T-helper 1 cell treated with Interleukin-12 subunit alpha and Interleukin-12 subunit beta and Interleukin-4 antibody, amounts not matched to agents 30 μg/mL and 1 μg/mL, for 36 hours (primary cell): Measurements from ENCODE around the gene PTPRG.

Experiments used
- H3K27ac Mint-ChIP-seq: one replicate; pipeline ENCODE4 v1.8.0; 2021; ENCODE audit warnings: mild to moderate bottlenecking, mixed read lengths
- H3K27me3 Mint-ChIP-seq: one replicate; pipeline ENCODE4 v1.8.0; 2021; ENCODE audit warnings: low read depth, mixed read lengths
- H3K36me3 Mint-ChIP-seq: one replicate; pipeline ENCODE4 v1.8.0; 2021; ENCODE audit warnings: low read depth, mixed read lengths
- H3K4me1 Mint-ChIP-seq: one replicate; pipeline ENCODE4 v1.8.0; 2021; ENCODE audit warnings: low read depth, mixed read lengths
- H3K4me3 Mint-ChIP-seq: one replicate; pipeline ENCODE4 v1.8.0; 2021; ENCODE audit warnings: mild to moderate bottlenecking, moderate library complexity, mixed read lengths
- H3K9me3 Mint-ChIP-seq: one replicate; pipeline ENCODE4 v1.8.0; 2021; ENCODE audit warnings: mixed read lengths

The PTPRG gene

DNA sequence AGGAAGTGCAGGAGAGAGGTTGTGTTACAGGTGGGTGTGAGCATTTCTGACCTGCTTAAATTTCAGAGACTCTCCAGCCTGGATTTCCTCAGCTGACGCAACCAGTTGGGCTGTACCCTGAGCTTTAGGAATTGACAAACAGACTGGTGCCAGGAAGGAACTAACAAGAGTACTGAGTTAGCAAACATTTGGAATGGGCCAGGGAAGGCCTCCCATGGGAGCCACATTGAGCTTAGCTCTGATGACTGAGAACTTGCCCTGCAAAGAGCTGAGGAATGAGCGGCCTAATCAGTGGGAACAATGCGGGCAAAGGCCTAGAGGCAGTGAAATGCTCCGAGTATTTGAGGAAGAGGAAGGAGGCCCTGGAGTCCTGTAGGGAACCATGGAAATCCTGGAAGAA, 557.8 kb downstream of the PTPRG start:
- no peak overlapping the region for H3K4me3 Mint-ChIP-seq
- H3K4me1 Mint-ChIP-seq: no peaks in the 10 kb centered on the region
- no peaks in the 10 kb centered on the region for H3K9me3 Mint-ChIP-seq
- no peaks in the 10 kb centered on the region for H3K36me3 Mint-ChIP-seq
- no peaks in the 10 kb centered on the region for H3K27me3 Mint-ChIP-seq
- H3K27ac Mint-ChIP-seq: no peak overlapping the region

- Mint-ChIP-seq H3K27me3 (no peaks in the 10 kb centered on the region), H3K27ac (no peak overlapping the region), H3K36me3 (no peaks in the 10 kb centered on the region), H3K4me1 (no peaks in the 10 kb centered on the region), H3K9me3 (no peaks in the 10 kb centered on the region), H3K4me3 (no peak overlapping the region)
Measured at GRCh38 chr3:62122819-62123218, 561.4 kb downstream of the PTPRG start.

DNA sequence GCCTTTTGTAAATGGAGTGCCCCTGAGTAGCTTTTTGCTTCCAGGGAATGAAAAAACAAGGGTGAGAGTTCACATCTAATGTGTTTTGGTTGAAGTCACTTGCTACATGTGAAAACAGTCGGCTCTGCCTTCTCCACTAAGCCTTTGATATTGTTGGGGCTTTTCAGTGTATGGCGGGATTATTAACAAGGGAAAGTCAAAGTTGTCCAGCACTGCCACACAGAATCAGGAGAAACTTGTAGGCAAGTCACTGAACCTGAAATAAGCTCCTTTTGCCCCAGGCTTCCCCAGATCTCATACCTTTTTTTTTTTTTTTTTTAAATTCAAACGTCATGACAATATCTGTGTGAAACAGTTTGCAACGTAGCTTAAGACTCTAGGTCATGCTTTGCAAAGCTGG, 564.0 kb downstream of the PTPRG start:
- no peaks in the 10 kb centered on the region for H3K4me1 Mint-ChIP-seq
- H3K27me3 Mint-ChIP-seq: no peaks in the 10 kb centered on the region
- H3K9me3 Mint-ChIP-seq: no peaks in the 10 kb centered on the region
- no peak overlapping the region for H3K27ac Mint-ChIP-seq
- H3K4me3 Mint-ChIP-seq: no peak overlapping the region
- no peaks in the 10 kb centered on the region for H3K36me3 Mint-ChIP-seq

GRCh38 chr3:62127116-62127515, 565.7 kb downstream of the PTPRG start:
- H3K9me3 Mint-ChIP-seq: no peaks in the 10 kb centered on the region
- no peaks in the 10 kb centered on the region for H3K36me3 Mint-ChIP-seq
- H3K27me3 Mint-ChIP-seq: no peaks in the 10 kb centered on the region
- H3K4me1 Mint-ChIP-seq: no peaks in the 10 kb centered on the region
- H3K27ac Mint-ChIP-seq: no peak overlapping the region
- no peak overlapping the region for H3K4me3 Mint-ChIP-seq

GRCh38 chr3:62128051-62128450, 566.7 kb downstream of the PTPRG start:
- Mint-ChIP-seq H3K4me1 (no peaks in the 10 kb centered on the region), H3K27ac (no peak overlapping the region), H3K36me3 (no peaks in the 10 kb centered on the region), H3K9me3 (no peaks in the 10 kb centered on the region), H3K4me3 (no peak overlapping the region), H3K27me3 (no peaks in the 10 kb centered on the region)

DNA sequence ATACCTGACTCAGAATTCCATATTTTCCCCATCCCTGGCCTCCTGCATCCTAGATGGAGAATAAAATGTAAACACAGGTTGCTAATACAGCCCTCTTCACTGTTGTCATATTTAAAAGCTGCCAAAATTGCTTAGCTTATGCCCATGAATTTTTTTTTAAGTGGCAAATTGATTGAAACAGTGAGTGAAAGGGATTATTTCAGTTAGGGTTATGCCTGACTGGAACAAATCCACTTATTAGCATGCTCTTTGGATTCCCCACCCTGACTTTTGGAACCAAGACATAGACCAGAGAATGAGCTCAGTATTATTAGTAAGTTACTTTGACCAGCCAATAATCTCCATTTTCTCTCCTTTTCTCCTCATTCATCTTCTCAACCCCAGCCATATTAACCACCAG, 567.3 kb downstream of the PTPRG start:
- Mint-ChIP-seq H3K27ac (no peak overlapping the region), H3K27me3 (no peaks in the 10 kb centered on the region), H3K4me3 (no peak overlapping the region), H3K4me1 (no peaks in the 10 kb centered on the region), H3K9me3 (no peaks in the 10 kb centered on the region), H3K36me3 (no peaks in the 10 kb centered on the region)

- no peak overlapping the region for H3K27ac Mint-ChIP-seq
- no peak overlapping the region for H3K4me3 Mint-ChIP-seq
- H3K4me1 Mint-ChIP-seq: no peaks in the 10 kb centered on the region
- peaks cover 5% of the 10 kb centered on the region for H3K27me3 Mint-ChIP-seq
- no peaks in the 10 kb centered on the region for H3K36me3 Mint-ChIP-seq
- H3K9me3 Mint-ChIP-seq: no peaks in the 10 kb centered on the region
Measured at GRCh38 chr3:62131050-62131449, 569.7 kb downstream of the PTPRG start.

DNA sequence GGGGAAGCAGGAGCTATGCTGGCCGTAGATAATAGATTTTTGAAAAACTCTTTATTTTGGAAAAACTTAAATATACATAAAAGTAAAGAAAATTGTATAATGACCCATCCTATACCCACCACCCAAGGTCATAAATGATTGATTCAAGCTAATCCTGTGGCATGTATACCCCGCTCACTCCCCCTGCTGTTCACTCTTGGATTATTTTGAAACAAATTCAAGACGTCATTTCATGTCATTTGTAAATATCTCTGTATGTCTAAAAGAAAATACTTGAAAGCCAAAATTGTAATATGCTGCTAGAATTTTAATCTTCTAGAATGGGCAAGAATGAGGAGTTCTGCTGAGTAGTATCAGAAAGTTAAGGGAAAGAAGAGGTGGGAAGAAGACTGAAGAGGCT, 570.2 kb downstream of the PTPRG start:
- Mint-ChIP-seq H3K27me3 (peaks cover 5% of the 10 kb centered on the region), H3K4me3 (no peak overlapping the region), H3K4me1 (no peaks in the 10 kb centered on the region), H3K36me3 (no peaks in the 10 kb centered on the region), H3K27ac (no peak overlapping the region), H3K9me3 (no peaks in the 10 kb centered on the region)

DNA sequence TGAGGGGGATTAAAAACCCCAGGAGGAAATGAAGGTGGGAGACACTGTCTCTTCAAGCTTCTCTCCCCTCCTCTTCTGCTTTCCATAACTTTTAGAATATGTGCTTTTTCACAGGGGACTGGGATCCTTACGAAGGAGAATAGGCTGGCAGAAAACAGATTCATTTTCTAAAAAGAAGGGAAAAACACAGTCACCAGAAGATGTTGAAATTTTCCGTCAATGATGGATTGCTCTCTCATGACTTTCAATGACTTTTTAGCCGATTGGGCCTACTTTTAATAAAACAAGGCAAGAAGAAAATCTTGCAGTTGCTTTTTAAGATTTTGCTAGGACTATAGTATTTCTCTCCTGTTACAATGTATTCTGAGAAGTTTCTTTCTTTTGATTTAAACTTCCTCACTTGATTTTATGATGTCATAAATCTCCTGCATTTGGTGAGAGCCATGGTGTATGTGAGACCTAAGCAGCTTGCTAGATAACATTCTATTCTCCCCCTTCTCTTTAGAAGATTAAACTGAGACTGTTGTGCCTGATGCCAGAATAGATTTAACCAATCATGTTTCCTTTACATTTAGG, 570.7 kb downstream of the PTPRG start:
- H3K27me3 Mint-ChIP-seq: peaks cover 5% of the 10 kb centered on the region

GRCh38 chr3:62133015-62133414, 571.6 kb downstream of the PTPRG start:
- no peaks in the 10 kb centered on the region for H3K9me3 Mint-ChIP-seq
- no peak overlapping the region for H3K27ac Mint-ChIP-seq
- H3K4me1 Mint-ChIP-seq: no peaks in the 10 kb centered on the region
- H3K27me3 Mint-ChIP-seq: peaks cover 5% of the 10 kb centered on the region
- H3K36me3 Mint-ChIP-seq: no peaks in the 10 kb centered on the region
- H3K4me3 Mint-ChIP-seq: no peak overlapping the region

More for the DNA sequence above, 570.7 kb downstream of the PTPRG start:
- no peak overlapping the region for H3K27ac Mint-ChIP-seq
- no peak overlapping the region for H3K4me3 Mint-ChIP-seq
- H3K9me3 Mint-ChIP-seq: no peaks in the 10 kb centered on the region
- no peaks in the 10 kb centered on the region for H3K36me3 Mint-ChIP-seq
- H3K4me1 Mint-ChIP-seq: no peaks in the 10 kb centered on the region

GRCh38 chr3:62134061-62134496, 572.7 kb downstream of the PTPRG start:
- Mint-ChIP-seq H3K27me3 (peaks cover 5% of the 10 kb centered on the region), H3K4me1 (no peaks in the 10 kb centered on the region), H3K4me3 (no peak overlapping the region), H3K27ac (no peak overlapping the region), H3K9me3 (no peaks in the 10 kb centered on the region), H3K36me3 (no peaks in the 10 kb centered on the region)

GRCh38 chr3:62135741-62136140, 574.4 kb downstream of the PTPRG start:
- Mint-ChIP-seq H3K36me3 (no peaks in the 10 kb centered on the region), H3K9me3 (no peaks in the 10 kb centered on the region), H3K4me3 (no peak overlapping the region), H3K4me1 (no peaks in the 10 kb centered on the region), H3K27me3 (peaks cover 5% of the 10 kb centered on the region), H3K27ac (no peak overlapping the region)

- Mint-ChIP-seq H3K4me3 (no peak overlapping the region), H3K36me3 (no peaks in the 10 kb centered on the region), H3K27ac (no peak overlapping the region), H3K4me1 (no peaks in the 10 kb centered on the region), H3K9me3 (no peaks in the 10 kb centered on the region), H3K27me3 (no peaks in the 10 kb centered on the region)
Measured at GRCh38 chr3:62139957-62140356, 578.6 kb downstream of the PTPRG start.

- no peak overlapping the region for H3K27ac Mint-ChIP-seq
Measured at GRCh38 chr3:62142331-62143085, 581.1 kb downstream of the PTPRG start.

DNA sequence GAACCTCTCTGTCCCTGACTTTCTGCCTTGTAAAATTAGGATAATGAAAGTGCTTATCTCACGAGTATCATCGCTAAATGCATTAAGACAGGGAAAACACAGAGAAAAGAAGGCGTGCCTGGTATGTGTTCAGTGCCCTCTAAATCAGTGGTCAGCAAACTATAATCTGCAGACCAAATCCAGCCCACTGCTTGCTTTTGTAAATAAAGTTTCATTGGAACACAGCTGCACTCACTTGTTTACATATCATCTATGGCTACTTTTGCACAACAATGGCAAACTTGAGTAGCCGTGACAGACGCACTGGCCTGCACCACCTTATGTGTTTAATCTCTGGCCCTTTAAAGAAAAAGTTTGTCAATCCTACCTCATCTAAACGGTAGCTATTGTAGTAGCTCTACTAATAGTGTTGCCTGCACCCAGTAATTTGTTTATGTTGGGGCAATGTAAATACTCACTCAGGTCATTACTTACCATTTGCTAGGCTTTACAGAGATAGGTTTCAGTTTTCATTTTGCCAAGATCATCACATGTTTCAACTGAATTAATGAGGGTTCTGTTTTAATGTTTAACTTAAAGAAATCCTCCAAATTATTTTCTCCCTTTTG, 582.6 kb downstream of the PTPRG start:
- Mint-ChIP-seq H3K36me3 (no peaks in the 10 kb centered on the region), H3K27me3 (no peaks in the 10 kb centered on the region), H3K4me1 (no peaks in the 10 kb centered on the region), H3K27ac (no peak overlapping the region), H3K4me3 (no peak overlapping the region), H3K9me3 (no peaks in the 10 kb centered on the region)

More at GRCh38 chr3:62142331-62143085, 581.1 kb downstream of the PTPRG start:
- Mint-ChIP-seq H3K4me1 (no peaks in the 10 kb centered on the region), H3K27me3 (no peaks in the 10 kb centered on the region), H3K9me3 (no peaks in the 10 kb centered on the region), H3K36me3 (no peaks in the 10 kb centered on the region), H3K4me3 (no peak overlapping the region)
